Measurements from ENCODE around the gene ZSWIM8.

GRCh38 chr10:73802276-73802991 is 17.0 kb downstream of the ZSWIM8 start:
- TF ChIP-seq GATA2 (IDR thresholded peaks at IDR 0.05; ENCODE audit: low read depth, low read length) (no peak), GATA3 (IDR thresholded peaks at IDR 0.05; ENCODE audit: low read depth, low read length) (no peak)
